Bronchial epithelial cell (primary cell): ENCODE measurements around the gene PIEZO2. TPM values are rescaled to one million over a fixed set of nuclear protein-coding genes. Genes with fewer than 3 reads are reported as not detected.
A peak's percentile ranks its signal among the peaks of the same experiment; 100 is the strongest.
"Not testable (repeated sequence)": the region's sequence is repeated elsewhere in the genome, so short reads cannot be mapped to it uniquely, and the experiment has no call there.

ENCODE experiments used
- DNase-seq: peaks from one replicate; pipeline ENCODE4 v3.0.0-alpha.2; 2010; ENCODE audit warnings: low read depth
- FAIRE-seq: peaks from 2 replicates; lab custom pipeline; 2011; peaks lifted over from hg19 to GRCh38; lab: Jason Lieb, UNC
- H3K27me3 ChIP-seq: 2 replicates; pipeline ENCODE4 v1.5.1; 2011; ENCODE audit warnings: low read length; ENCODE audit not compliant: control insufficient read depth, insufficient read depth
- H3K36me3 ChIP-seq: 2 replicates; pipeline ENCODE4 v1.5.1; 2011; ENCODE audit warnings: low read length; ENCODE audit not compliant: control insufficient read depth, insufficient read depth
- H3K4me3 ChIP-seq: 2 replicates; pipeline ENCODE4 v1.5.1; 2011; ENCODE audit warnings: mild to moderate bottlenecking, low read depth, low read length, control low read depth
- total RNA-seq: library from RNA; depleted of rRNA; stranded (reverse); fragments of >200 nt; gene quantifications from 2 replicates; pipeline ENCODE4 v1.2.1, GENCODE V29; 2014
- TF ChIP-seq, protein P1 (sequence below): IDR thresholded peaks from 2 replicates; pipeline ENCODE4 v1.5.1; 2011; ENCODE audit warnings: mild to moderate bottlenecking, moderate library complexity, low read length, control low read depth, inconsistent platforms; ENCODE audit not compliant: insufficient read depth, severe bottlenecking

PIEZO2 gene
- total RNA-seq, 1 donor from 2014 or later = 1.3 TPM

DNA sequence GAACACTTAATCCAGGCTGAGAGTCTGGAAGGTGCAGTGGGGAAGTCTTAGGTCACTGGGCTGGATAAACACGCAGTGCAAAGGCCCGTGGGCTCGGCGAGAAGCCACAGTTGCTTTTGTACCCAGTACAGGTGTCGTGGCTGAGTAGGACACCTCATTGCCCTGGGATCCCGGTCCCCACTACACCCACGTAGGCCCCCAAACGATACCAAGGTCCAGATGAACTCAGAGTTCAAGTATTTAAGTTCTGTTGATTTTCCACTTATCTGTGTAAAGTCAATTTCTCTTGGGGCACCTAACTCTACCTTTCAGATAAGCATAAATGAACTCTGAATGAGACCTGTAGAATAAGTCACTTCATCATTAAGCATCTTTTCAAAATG is 302.0 kb downstream of the PIEZO2 start:
- no peak overlapping the region for H3K4me3 ChIP-seq
- DNase-seq (no peak), FAIRE-seq (peak; percentile 83)
- H3K36me3 ChIP-seq = no peaks in the 10 kb centered on the region
- TF ChIP-seq, protein P1, sequence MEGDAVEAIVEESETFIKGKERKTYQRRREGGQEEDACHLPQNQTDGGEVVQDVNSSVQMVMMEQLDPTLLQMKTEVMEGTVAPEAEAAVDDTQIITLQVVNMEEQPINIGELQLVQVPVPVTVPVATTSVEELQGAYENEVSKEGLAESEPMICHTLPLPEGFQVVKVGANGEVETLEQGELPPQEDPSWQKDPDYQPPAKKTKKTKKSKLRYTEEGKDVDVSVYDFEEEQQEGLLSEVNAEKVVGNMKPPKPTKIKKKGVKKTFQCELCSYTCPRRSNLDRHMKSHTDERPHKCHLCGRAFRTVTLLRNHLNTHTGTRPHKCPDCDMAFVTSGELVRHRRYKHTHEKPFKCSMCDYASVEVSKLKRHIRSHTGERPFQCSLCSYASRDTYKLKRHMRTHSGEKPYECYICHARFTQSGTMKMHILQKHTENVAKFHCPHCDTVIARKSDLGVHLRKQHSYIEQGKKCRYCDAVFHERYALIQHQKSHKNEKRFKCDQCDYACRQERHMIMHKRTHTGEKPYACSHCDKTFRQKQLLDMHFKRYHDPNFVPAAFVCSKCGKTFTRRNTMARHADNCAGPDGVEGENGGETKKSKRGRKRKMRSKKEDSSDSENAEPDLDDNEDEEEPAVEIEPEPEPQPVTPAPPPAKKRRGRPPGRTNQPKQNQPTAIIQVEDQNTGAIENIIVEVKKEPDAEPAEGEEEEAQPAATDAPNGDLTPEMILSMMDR = no peak
- no peaks in the 10 kb centered on the region for H3K27me3 ChIP-seq

DNA sequence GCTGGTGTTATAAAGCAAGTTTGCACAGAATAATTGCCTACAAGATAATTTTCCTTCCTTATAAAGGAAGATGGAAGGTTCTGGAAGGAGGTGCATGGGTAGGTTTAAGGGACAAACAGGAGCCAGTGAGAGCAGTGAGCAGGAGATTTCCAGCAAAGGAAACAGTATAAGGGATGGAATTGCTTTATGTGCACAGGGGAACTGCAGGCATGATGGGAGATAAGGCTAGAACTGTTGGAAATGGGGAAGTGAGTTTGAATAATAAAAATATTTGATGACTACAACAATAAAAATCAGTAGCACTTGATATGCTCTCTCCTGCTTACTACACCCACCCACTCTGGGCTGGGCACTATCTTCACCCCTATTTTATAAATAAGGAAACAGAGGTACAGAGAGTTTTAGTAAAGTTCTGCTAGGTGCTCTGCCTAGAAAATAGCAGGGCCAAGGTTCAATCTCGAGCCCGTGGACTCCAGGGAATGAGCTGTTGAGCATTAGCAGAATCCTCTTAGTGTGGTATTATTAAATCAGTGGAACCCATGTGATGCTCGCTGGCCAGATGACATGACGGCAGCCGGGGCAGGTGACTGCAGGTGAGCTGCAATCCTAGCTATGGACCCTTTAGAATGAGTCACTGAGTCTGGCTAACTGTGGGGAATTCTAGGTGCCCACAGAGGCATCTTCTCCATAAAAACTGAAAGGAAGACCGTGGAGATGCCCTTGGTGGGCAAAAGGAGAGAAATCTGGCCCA is 302.5 kb downstream of the PIEZO2 start:
- DNase-seq (no peak), FAIRE-seq (no peak)
- no peaks in the 10 kb centered on the region for H3K36me3 ChIP-seq
- H3K4me3 ChIP-seq = no peak overlapping the region
- TF ChIP-seq, protein P1 = no peak
- no peaks in the 10 kb centered on the region for H3K27me3 ChIP-seq

DNA sequence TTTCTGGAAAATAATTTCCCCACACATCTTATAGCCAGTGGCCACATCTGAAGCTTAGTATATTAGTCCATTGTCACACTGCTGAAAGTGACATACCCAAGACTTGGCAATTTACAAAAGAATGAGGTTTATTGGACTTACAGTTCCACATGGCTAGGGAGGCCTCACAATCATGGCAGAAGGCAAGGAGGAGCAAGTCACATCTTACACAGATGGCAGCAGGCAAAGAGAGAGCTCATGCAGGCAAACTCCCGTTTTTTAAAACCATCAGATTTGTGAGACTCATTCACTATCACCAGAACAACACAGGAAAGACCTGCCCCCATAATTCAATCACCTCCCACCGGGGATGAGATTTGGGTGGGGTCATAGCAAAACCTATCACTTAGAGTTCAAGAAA is 303.3 kb downstream of the PIEZO2 start:
- H3K27me3 ChIP-seq, FAIRE-seq: not testable (repeated sequence)

DNA sequence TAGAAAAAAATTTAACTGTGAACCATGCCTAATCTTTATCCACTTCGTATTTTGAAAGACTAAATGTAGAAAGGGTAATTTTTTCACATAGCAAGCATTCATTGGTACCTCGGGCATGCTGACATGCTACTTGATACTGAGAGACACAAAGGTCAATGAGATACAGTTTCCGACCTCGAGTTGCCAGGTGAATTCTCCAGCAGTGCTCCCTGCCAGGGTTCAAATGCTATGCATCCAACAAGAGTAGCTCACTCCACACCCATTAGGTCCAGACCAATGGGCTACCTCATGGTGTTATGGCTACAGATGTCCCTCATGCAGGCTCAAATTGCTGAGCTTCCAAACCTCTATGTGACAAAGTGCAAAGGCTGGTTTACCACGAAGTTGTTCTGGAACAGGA is 305.8 kb downstream of the PIEZO2 start:
- Histone ChIP-seq H3K36me3 (no peaks in the 10 kb centered on the region), H3K4me3 (no peak overlapping the region), H3K27me3 (no peaks in the 10 kb centered on the region)
- DNase-seq (no peak), FAIRE-seq (no peak)
- TF ChIP-seq, protein P1 = no peak

More for the DNA sequence above, 303.3 kb downstream of the PIEZO2 start:
- not testable (repeated sequence) for DNase-seq, H3K4me3 ChIP-seq, H3K36me3 ChIP-seq

DNA sequence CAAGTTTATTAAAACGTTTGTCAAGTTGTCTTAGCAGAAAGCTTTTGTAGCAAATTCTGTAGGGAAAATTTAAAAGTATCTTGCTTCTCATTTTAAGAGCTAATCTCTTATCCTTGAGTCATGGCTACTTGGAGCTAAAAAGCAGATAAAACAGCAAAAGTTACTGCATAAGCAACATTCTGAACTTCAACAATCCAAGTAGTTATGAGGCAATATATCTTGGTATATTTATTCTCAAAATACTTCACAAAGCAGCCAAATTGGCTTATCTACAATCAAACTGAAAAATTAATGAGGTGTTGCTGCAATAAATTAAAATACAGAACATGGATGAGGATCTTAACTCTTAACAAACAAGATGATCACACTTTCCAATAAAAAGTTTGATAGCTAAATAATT is 306.5 kb downstream of the PIEZO2 start:
- no peak for DNase-seq
- Histone ChIP-seq H3K36me3 (no peaks in the 10 kb centered on the region), H3K4me3 (no peak overlapping the region), H3K27me3 (no peaks in the 10 kb centered on the region)
- TF ChIP-seq, protein P1 = no peak
- no peak for FAIRE-seq

DNA sequence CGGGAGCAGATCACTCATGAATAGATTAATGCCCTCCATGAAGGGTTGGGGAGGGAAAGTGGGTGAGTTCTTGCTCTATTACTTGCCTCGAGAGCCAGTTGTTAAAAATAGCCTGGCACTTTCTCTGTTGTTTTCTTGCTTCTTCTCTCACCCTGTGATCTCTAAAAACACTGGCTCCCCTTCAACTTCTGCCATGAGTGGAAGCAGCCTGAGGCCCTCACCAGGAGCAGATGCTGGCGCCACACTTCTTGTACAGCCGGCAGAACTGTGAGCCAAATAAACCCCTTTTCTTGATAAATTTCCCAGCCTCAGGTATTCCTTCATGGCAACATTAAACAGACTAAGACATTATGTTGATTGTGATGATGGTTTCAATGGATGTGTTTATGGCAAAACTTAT is 307.0 kb downstream of the PIEZO2 start:
- no peak for DNase-seq
- no peak for FAIRE-seq
- TF ChIP-seq, protein P1 = no peak

More for the DNA sequence above, 307.0 kb downstream of the PIEZO2 start:
- no peaks in the 10 kb centered on the region for H3K36me3 ChIP-seq
- no peaks in the 10 kb centered on the region for H3K27me3 ChIP-seq
- no peak overlapping the region for H3K4me3 ChIP-seq
